Smooth muscle cell (in vitro differentiated cells): ENCODE data around the gene NDUFS6. TPM values are rescaled to one million over a fixed set of nuclear protein-coding genes. Genes with fewer than 3 reads are reported as not detected.

Source experiments
- DNase-seq: peaks from one replicate; lab custom pipeline; 2025; ENCODE audit not compliant: unreplicated experiment; lab: John Stamatoyannopoulos, UW
- H2AFZ ChIP-seq: fragments of 200-600 bp; sonication (generic); 2 replicates; pipeline ENCODE4 v1.6.0; 2016; ENCODE audit warnings: antibody characterized with exemption, low read depth, mild to moderate bottlenecking
- H3F3A ChIP-seq: fragments of 200-600 bp; sonication (generic); 2 replicates; pipeline ENCODE4 v1.6.0; 2017; ENCODE audit warnings: antibody characterized with exemption, low read depth
- H3K27ac ChIP-seq: fragments of 200-600 bp; sonication (generic); 2 replicates; pipeline ENCODE4 v1.5.1; 2016; ENCODE audit warnings: low read depth, mild to moderate bottlenecking
- H3K27me3 ChIP-seq: fragments of 200-600 bp; sonication (generic); 2 replicates; pipeline ENCODE4 v1.6.1; 2016; ENCODE audit warnings: low read depth, mild to moderate bottlenecking
- H3K36me3 ChIP-seq: fragments of 200-600 bp; sonication (generic); 2 replicates; pipeline ENCODE4 v1.5.1; 2016; ENCODE audit warnings: low read depth
- H3K4me1 ChIP-seq: fragments of 200-600 bp; sonication (generic); 2 replicates; pipeline ENCODE4 v1.5.1; 2016; ENCODE audit warnings: low read depth
- H3K4me2 ChIP-seq: fragments of 200-600 bp; sonication (generic); 2 replicates; pipeline ENCODE4 v1.6.0; 2016; ENCODE audit warnings: mild to moderate bottlenecking
- H3K4me3 ChIP-seq: fragments of 200-600 bp; sonication (generic); 2 replicates; pipeline ENCODE4 v1.5.1; 2016; ENCODE audit warnings: mild to moderate bottlenecking
- H3K79me2 ChIP-seq: fragments of 200-600 bp; sonication (generic); 2 replicates; pipeline ENCODE4 v1.6.0; 2016; ENCODE audit warnings: low read depth, mild to moderate bottlenecking
- H3K9ac ChIP-seq: fragments of 200-600 bp; sonication (generic); 2 replicates; pipeline ENCODE4 v1.6.0; 2016; ENCODE audit warnings: low read depth
- H3K9me3 ChIP-seq: fragments of 200-600 bp; sonication (generic); replicated peaks from 2 replicates; pipeline ENCODE4 v1.5.1; 2016; ENCODE audit warnings: low read depth
- H4K20me1 ChIP-seq: fragments of 200-600 bp; sonication (generic); 2 replicates; pipeline ENCODE4 v1.6.0; 2016; ENCODE audit warnings: low read depth
- WGBS: methylation state at CpG from one replicate; pipeline ENCODE4 v1.1.7; 2016; ENCODE audit warnings: low lambda C conversion rate; 5-methylcytosine and 5-hydroxymethylcytosine counted together
- polyA plus RNA-seq: library from polyadenylated mRNA; unstranded; fragments of >200 nt; fragmentation: Nextera tagmentation; extraction: Ambion mirVana; gene quantifications from 2 replicates; pipeline ENCODE4 v1.2.1, GENCODE V29; 2016
- total RNA-seq: library from RNA; depleted of rRNA; stranded (reverse); fragments of >200 nt; gene quantifications from 2 replicates; pipeline ENCODE4 v1.2.3, GENCODE V29; 2014
- TF ChIP-seq, protein P1 (sequence below): fragments of 200-600 bp; sonication (generic); IDR thresholded peaks from 2 replicates; pipeline ENCODE4 v1.5.1; 2017; ENCODE audit warnings: borderline replicate concordance, mild to moderate bottlenecking, antibody characterized with exemption; ENCODE audit not compliant: insufficient read depth, poor library complexity, severe bottlenecking

NDUFS6 gene
- total and polyA plus RNA-seq, 2 experiments from 2014 or later: 50.8 to 146 TPM

DNA sequence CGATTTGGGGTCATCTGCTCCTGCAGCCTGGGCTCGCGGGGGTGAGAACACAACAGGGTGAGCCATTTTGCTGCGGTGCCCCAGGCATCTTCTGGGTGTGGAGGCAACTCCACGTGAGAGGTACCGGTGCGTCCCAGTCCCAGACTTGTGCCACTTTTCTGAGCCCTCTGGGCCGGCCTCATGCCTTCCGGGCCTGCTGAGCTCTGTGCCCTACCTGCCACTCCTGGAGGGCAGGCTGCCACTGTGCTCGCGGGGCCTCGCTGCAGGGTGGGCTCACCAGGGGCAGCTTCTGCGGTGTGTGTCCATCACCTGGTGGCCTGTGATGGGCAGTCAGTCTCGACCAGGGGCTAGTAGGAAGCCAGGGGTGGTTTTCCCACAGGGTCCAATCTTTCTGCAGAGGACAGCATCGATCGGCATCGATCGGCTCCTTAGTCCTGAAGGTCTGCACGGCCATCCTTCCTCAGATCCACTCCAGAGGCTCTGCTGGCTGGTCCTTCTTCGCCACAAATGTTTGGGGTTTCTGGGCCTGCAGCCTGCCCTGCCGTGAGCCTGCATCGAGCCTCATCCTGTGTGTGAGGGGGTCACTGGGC is 58.9 kb downstream of the NDUFS6 start:
- Histone ChIP-seq H3K27ac (no peak overlapping the region), H3K79me2 (no peaks in the 10 kb centered on the region), H3K9me3 (no peaks in the 10 kb centered on the region), H4K20me1 (no peaks in the 10 kb centered on the region), H3K9ac (no peak overlapping the region), H3K4me1 (no peaks in the 10 kb centered on the region), H2AFZ (no peak overlapping the region), H3K36me3 (no peaks in the 10 kb centered on the region), H3K27me3 (peaks cover 18% of the 10 kb centered on the region), H3K4me3 (no peak overlapping the region), H3K4me2 (no peak overlapping the region), H3F3A (no peaks in the 10 kb centered on the region)
- 89% methylated on average over 22 of the region's 22 CpGs for WGBS
- TF ChIP-seq, protein P1, sequence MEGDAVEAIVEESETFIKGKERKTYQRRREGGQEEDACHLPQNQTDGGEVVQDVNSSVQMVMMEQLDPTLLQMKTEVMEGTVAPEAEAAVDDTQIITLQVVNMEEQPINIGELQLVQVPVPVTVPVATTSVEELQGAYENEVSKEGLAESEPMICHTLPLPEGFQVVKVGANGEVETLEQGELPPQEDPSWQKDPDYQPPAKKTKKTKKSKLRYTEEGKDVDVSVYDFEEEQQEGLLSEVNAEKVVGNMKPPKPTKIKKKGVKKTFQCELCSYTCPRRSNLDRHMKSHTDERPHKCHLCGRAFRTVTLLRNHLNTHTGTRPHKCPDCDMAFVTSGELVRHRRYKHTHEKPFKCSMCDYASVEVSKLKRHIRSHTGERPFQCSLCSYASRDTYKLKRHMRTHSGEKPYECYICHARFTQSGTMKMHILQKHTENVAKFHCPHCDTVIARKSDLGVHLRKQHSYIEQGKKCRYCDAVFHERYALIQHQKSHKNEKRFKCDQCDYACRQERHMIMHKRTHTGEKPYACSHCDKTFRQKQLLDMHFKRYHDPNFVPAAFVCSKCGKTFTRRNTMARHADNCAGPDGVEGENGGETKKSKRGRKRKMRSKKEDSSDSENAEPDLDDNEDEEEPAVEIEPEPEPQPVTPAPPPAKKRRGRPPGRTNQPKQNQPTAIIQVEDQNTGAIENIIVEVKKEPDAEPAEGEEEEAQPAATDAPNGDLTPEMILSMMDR: no peak
- DNase-seq: no peak

GRCh38 chr5:1860949-1861348 is 59.7 kb downstream of the NDUFS6 start:
- Histone ChIP-seq H3K9me3 (no peaks in the 10 kb centered on the region), H2AFZ (no peak overlapping the region), H3K9ac (no peak overlapping the region), H4K20me1 (no peaks in the 10 kb centered on the region), H3K36me3 (no peaks in the 10 kb centered on the region), H3K27me3 (peaks cover 18% of the 10 kb centered on the region), H3K4me1 (no peaks in the 10 kb centered on the region), H3K27ac (no peak overlapping the region), H3K4me2 (no peak overlapping the region), H3K79me2 (no peaks in the 10 kb centered on the region), H3K4me3 (no peak overlapping the region), H3F3A (no peaks in the 10 kb centered on the region)
- 90% methylated on average over 7 of the region's 7 CpGs for WGBS
- TF ChIP-seq, protein P1: no peak
- no peak for DNase-seq

- peaks cover 19% of the 10 kb centered on the region for H3K27me3 ChIP-seq
- H3K36me3 ChIP-seq: no peaks in the 10 kb centered on the region
- no peak overlapping the region for H3K27ac ChIP-seq
- H3K9ac ChIP-seq: no peak overlapping the region
- H3K79me2 ChIP-seq: no peaks in the 10 kb centered on the region
- H3K4me1 ChIP-seq: no peaks in the 10 kb centered on the region
- no peaks in the 10 kb centered on the region for H4K20me1 ChIP-seq
- DNase-seq: no peak
- 81% methylated on average over 16 of the region's 16 CpGs for WGBS
- no peaks in the 10 kb centered on the region for H3F3A ChIP-seq
- no peak overlapping the region for H3K4me2 ChIP-seq
- TF ChIP-seq, protein P1: no peak
- H3K9me3 ChIP-seq: no peaks in the 10 kb centered on the region
- no peak overlapping the region for H2AFZ ChIP-seq
- H3K4me3 ChIP-seq: no peak overlapping the region
Measured at GRCh38 chr5:1864896-1865440, 63.8 kb downstream of the NDUFS6 start.

DNA sequence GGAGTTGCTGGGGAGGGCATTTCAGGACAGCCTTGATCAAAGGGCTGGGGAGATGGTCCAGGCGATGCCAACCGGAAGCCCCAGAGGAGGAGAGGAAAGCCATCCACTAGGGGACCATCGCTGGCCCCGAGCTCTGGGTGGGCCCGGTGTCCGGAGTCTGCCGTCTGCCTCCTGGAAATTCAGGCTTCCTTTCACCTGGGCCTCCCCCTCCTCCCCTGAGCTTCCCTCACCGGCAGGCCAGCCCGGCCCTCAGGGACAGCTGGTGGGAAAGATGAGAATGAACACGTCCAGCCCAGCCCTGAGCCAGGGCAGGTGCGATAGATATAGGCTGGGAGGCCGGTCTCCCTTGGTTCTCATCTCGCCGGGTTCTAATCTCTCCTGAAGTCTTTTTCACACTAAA is 64.3 kb downstream of the NDUFS6 start:
- Histone ChIP-seq H3K9me3 (no peaks in the 10 kb centered on the region), H3K27ac (no peak overlapping the region), H2AFZ (no peak overlapping the region), H3K36me3 (no peaks in the 10 kb centered on the region), H3K79me2 (no peaks in the 10 kb centered on the region), H3K4me2 (no peak overlapping the region), H3K4me1 (no peaks in the 10 kb centered on the region), H4K20me1 (no peaks in the 10 kb centered on the region), H3K9ac (no peak overlapping the region), H3K4me3 (no peak overlapping the region), H3K27me3 (peaks cover 19% of the 10 kb centered on the region), H3F3A (no peaks in the 10 kb centered on the region)
- DNase-seq: no peak
- TF ChIP-seq, protein P1: no peak
- 83% methylated on average over 14 of the region's 14 CpGs for WGBS
